SK-N-MC (cell line): ENCODE measurements around the gene DCHS1.

Experiments
- EZH2 ChIP-seq: fragments of 200-600 bp; sonication (generic); IDR thresholded peaks from one replicate; pipeline ENCODE4 v1.6.1; 2017; ENCODE audit warnings: antibody characterized with exemption
- FOXP2 ChIP-seq: optimal IDR thresholded peaks from 2 replicates; pipeline ENCODE3; 2011; ENCODE audit warnings: mild to moderate bottlenecking, moderate library complexity; ENCODE audit not compliant: insufficient read depth; ENCODE audit errors: extremely low read length, control extremely low read depth
- POLR2AphosphoS5 ChIP-seq: IDR thresholded peaks from 2 replicates; pipeline ENCODE4 v1.6.1; 2012; ENCODE audit warnings: mild to moderate bottlenecking, low read depth, low read length, borderline replicate concordance

DNA sequence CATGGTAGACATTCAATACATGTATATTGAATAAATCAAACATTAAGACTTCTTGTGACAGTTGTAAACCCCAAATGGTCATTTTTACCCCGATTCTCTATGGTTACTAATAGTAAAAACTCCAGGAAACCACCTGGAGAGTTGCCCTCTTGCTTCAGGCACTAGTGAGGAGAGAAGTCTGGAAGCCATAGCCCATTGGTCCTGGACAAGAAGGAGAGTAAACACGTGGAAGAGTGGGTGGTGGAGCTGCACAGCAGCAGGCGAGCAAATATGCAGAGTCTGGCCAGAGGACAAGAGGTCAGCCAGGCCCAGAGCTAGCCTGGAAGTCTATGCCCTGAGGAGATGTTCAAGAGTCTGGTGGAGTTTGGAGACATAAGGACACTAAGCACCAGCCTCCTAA lies 17.7 kb downstream of the DCHS1 start:
- no peak for TF ChIP-seq POLR2AphosphoS5
- TF ChIP-seq EZH2, result no peak
- TF ChIP-seq FOXP2, result no peak
